ENCODE data around the gene DNAH7. TPM values are rescaled to one million over a fixed set of nuclear protein-coding genes. Genes with fewer than 3 reads are reported as not detected.

DNAH7 gene
- total RNA-seq = not detected

DNA sequence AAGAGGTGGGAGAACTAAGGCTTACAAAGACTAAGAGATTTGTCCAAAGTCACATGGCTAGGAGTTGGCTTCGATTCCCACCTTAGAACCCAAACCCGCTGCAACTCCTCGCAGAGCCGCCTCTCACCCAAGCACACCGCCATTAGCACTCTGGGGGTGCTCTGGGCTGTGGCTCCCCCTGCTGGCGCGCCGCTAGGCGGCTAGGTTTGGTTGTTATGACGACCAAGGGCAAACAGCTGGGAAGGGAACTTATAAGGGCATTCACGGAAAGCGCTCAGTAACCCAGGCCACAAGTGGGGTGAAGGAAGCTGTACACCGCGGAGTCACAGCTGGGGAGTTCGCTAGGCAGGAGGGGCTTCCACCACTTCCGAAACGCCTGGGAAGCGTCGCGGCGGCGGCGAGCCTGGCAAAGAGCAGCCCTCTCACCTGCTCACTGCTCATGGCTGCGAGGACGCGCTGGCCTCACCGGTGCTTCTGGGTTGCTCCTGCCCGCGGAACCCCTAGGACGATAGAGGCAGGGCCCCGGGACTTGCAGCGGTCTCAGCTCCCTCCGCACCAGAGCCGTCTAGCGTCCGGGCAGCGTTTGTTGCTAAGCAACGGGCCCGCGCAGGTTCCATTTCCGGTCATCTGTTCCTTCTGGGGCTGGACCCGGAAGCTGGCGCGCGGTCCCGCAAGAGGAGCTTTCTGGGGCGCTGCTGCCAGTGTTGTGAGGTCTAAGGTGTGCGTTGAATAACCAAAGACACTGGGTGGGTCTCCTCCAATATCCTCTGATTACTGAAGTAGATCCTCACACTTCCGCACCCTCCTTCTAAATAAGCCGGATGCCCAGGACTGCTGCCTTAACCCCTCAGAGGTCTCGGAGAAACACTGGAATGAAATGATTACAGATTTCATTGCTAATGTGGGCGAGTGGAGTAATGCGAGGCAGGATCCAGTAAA lies at the start of gene DNAH7:
DNAH7 (minus strand) TSS at position 567 of the 939 bp plus-strand sequence; CDS start at position 441, 126 bp downstream.
- Mint-ChIP-seq H3K9me3 (no peaks in the 10 kb centered on the region), H3K27me3 (peaks cover 15% of the 10 kb centered on the region), H3K36me3 (no peaks in the 10 kb centered on the region), H3K4me3 (peak within 1 kb of the TSS; percentile 80), H3K27ac (peak within 1 kb of the TSS; percentile 79), H3K4me1 (peaks cover 7% of the 10 kb centered on the region)
- POLR2A ChIA-PET = interaction anchor here (0.9 to 1.9 kb wide), 5 partner anchors 10 to 571 kb away, joined by 3 to 5 read pairs (median 4); partner anchors contain the start of gene CCDC150
- peak; percentile 96 for DNase-seq
- peak; percentile 97 for ATAC-seq (ENCODE audit: low read depth)

DNA sequence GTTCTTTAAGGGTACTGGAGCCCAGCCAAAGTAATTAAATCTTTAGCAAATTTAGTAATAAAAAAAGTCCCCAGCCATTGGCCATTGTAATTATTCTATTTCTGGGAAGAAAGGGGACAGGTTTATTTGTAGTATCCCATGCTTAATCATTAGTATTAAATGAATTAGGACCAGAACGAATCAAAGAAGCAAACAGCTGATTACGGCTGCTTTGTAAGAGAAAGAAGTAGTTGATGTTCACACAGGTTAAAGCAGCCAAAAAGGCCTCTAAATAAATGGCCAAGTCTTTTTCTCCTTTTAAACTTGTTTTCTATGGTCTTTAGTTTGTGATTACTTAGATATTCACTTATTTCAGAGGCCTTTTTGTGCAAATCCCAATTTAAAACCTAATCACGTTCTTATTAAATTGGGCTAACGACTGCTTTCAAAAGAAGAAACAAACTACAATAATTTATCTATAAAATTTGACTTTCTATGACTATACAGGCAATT lies 48.6 kb upstream of the DNAH7 start:
- ATAC-seq (ENCODE audit: low read depth) (no peak), DNase-seq (no peak)
- Mint-ChIP-seq H3K27ac (no peak overlapping the region), H3K4me1 (peaks cover 7% of the 10 kb centered on the region), H3K36me3 (no peaks in the 10 kb centered on the region), H3K27me3 (peaks cover 2% of the 10 kb centered on the region), H3K4me3 (no peak overlapping the region), H3K9me3 (no peaks in the 10 kb centered on the region)
- POLR2A ChIA-PET = no interaction called here

DNA sequence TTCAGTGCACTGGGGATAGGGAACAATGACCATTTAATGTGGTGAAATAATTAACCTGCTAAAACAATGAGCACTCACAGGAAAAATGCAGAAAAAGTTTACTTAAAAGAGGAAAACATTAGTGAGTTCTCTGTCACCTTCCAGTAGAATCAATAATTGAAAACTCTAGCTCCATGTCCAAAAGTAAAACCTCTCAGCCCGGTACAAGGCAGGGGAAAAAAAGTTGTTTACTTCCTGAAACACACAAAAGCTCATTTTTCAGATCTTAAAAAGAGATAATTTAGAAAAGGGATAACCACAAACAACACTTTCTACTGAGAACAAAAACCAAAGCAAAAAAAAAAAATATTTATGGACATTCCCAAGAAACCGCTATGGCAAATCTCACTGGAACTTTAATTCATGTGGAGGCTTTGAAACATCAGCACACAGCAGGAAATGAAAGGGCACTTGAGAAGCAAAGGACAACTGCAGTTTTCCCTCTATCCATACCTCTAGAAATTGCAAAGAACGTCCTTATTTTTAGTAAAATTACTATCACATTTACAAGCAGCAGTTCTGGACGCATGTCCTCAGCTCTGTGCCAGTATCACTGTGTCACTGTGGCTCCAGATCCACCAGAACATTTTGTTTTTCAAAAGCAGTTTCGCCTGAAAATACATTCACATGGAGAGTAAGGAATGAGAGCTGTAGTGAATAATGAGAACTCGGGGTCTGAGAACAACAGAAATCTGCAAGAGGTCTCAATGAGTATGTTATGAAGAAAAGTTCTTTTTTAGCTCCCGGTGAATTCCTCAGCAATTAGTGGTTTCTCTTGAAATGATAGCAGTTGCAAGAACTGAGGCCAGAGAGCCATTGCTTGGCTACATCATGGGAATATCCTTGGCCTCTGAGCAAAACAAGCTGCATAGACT lies 44.7 kb upstream of the DNAH7 start:
- H3K36me3 Mint-ChIP-seq = no peaks in the 10 kb centered on the region
- H3K27me3 Mint-ChIP-seq = no peaks in the 10 kb centered on the region
- no peak for ATAC-seq (ENCODE audit: low read depth)
- no peak overlapping the region for H3K27ac Mint-ChIP-seq
- DNase-seq = no peak
- POLR2A ChIA-PET = interaction anchor here (0.6 kb wide), 1 partner anchor 1041 kb away, joined by 9 read pairs; no protein-coding TSS in a partner anchor
- H3K4me1 Mint-ChIP-seq = peaks cover 7% of the 10 kb centered on the region
- no peak overlapping the region for H3K4me3 Mint-ChIP-seq
- H3K9me3 Mint-ChIP-seq = no peaks in the 10 kb centered on the region

DNA sequence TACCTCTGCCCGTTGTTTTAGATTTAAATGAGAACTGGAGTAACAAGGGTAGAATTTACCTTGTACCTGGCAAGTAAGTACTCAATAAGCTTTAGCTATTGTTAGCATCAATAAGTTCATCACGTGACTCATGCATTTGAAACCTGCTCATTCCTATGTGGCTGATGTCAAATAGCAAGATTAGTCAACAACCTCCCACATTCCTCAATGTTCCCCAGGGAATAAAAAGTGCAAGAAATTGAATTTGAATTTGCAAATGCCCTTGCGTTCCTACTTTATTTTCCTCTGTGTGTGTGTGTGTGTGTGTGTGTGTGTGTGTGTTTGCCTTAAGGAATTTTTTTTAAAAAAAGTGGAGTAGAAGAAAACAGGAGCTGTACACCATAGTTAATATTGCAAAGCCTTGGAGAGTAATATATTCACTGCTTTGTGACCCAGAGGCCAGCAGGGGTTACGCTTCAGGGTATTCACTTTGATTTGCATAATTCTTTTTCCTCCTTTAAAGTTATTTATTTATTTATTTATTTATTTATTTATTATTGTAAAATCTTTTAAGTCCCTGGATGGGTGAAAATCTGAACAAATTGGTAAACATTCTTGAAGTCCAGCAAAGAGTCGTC lies 43.9 kb upstream of the DNAH7 start:
- no peaks in the 10 kb centered on the region for H3K9me3 Mint-ChIP-seq
- ATAC-seq (ENCODE audit: low read depth) (no peak), DNase-seq (no peak)
- no peak overlapping the region for H3K27ac Mint-ChIP-seq
- POLR2A ChIA-PET = no interaction called here
- H3K4me3 Mint-ChIP-seq = no peak overlapping the region
- no peaks in the 10 kb centered on the region for H3K36me3 Mint-ChIP-seq
- no peaks in the 10 kb centered on the region for H3K27me3 Mint-ChIP-seq
- peaks cover 7% of the 10 kb centered on the region for H3K4me1 Mint-ChIP-seq

DNA sequence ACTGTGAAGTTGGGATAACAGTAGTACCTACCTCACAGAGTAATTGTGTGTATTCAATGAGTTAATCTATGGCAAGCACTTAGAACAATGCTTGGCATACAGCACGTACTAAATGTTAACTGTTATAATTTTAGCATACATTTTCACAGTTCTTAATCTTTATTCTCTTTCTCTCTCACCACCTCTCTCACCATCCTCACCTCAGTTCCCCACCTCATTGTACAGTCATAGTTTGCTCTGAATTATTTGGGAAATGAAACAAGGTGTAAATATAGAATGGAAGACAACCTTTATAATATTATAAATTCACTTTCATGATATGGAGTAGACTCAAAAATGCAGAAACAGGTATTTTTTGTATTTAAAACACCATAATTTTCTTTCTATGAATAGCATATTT lies 40.0 kb upstream of the DNAH7 start:
- ATAC-seq (ENCODE audit: low read depth) (no peak), DNase-seq (no peak)
- Mint-ChIP-seq H3K27me3 (no peaks in the 10 kb centered on the region), H3K9me3 (peaks cover 2% of the 10 kb centered on the region), H3K36me3 (peaks cover 4% of the 10 kb centered on the region), H3K4me3 (no peak overlapping the region), H3K4me1 (peaks cover 17% of the 10 kb centered on the region), H3K27ac (no peak overlapping the region)
- POLR2A ChIA-PET = no interaction called here

DNA sequence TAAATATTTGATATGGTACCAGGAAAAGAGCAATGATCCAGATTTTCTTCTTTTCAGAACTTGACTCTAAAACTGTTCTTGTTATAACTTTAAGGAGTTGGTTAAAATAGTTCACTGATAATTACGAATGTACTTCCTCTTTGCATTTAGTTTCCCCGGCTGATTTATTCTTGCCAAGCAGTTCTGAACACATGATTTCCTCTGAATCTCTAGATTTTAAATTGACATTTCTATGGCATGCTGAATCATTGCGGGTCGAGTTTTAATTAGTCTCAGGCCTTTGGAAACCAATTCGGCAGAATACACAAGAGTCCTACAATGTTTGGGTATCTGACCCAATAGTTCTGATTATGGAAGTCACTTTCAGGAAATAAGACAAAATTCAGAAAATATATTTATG lies 37.3 kb upstream of the DNAH7 start:
- H3K27ac Mint-ChIP-seq = no peak overlapping the region
- no peak for ATAC-seq (ENCODE audit: low read depth)

DNA sequence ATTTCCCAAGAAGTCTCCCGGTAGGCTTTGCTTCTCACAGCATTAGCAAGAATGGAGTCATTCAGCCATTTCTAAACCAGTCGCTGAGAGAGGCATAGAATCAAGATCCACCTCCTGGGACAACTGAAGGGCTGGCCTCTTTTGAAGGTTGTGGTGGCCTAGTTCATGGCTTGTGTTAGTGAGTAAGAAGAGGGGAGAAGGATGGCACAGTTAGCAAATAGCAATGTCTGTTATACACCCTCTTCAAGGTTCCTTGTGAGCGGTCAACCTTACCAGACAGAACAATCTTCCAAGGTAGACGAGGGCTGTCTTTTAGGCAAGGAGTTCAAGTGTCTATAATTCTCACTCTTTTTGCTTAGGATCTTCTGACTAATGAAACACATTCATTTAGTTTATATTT lies 35.4 kb upstream of the DNAH7 start:
- peaks cover 4% of the 10 kb centered on the region for H3K36me3 Mint-ChIP-seq
- ATAC-seq (ENCODE audit: low read depth) = no peak
- no peak overlapping the region for H3K4me3 Mint-ChIP-seq
- POLR2A ChIA-PET = no interaction called here
- H3K27me3 Mint-ChIP-seq = no peaks in the 10 kb centered on the region
- peaks cover 5% of the 10 kb centered on the region for H3K9me3 Mint-ChIP-seq
- H3K4me1 Mint-ChIP-seq = peaks cover 24% of the 10 kb centered on the region
- H3K27ac Mint-ChIP-seq = no peak overlapping the region
- no peak for DNase-seq

More for the DNA sequence above, 37.3 kb upstream of the DNAH7 start:
- Mint-ChIP-seq H3K4me3 (peak overlapping the region; percentile 53), H3K27me3 (no peaks in the 10 kb centered on the region), H3K36me3 (peaks cover 4% of the 10 kb centered on the region), H3K9me3 (peaks cover 3% of the 10 kb centered on the region), H3K4me1 (peaks cover 24% of the 10 kb centered on the region)
- no peak for DNase-seq
- POLR2A ChIA-PET = no interaction called here

DNA sequence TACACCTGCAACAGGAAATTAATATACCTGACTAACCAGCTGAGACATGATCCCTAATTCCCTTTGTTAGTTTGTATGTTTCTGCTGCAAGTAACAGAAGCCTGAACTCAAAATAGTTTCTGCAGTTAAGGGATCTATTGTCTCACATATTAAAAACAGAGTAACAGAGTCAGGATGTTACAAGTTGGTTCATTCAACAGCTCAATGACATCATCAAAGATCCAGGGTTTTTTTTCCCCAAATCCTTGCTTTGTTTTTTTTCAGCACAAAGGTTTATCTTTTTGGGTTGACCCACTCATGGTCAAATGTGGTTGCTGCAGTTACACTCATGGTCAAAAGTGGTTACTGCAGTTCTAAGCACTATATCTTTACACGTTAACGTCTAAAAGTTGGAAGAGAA lies 35.0 kb upstream of the DNAH7 start:
- Mint-ChIP-seq H3K27me3 (no peaks in the 10 kb centered on the region), H3K36me3 (peaks cover 4% of the 10 kb centered on the region), H3K27ac (no peak overlapping the region), H3K4me1 (peaks cover 24% of the 10 kb centered on the region), H3K4me3 (no peak overlapping the region), H3K9me3 (peaks cover 5% of the 10 kb centered on the region)
- DNase-seq (no peak), ATAC-seq (ENCODE audit: low read depth) (no peak)
- POLR2A ChIA-PET = no interaction called here

DNA sequence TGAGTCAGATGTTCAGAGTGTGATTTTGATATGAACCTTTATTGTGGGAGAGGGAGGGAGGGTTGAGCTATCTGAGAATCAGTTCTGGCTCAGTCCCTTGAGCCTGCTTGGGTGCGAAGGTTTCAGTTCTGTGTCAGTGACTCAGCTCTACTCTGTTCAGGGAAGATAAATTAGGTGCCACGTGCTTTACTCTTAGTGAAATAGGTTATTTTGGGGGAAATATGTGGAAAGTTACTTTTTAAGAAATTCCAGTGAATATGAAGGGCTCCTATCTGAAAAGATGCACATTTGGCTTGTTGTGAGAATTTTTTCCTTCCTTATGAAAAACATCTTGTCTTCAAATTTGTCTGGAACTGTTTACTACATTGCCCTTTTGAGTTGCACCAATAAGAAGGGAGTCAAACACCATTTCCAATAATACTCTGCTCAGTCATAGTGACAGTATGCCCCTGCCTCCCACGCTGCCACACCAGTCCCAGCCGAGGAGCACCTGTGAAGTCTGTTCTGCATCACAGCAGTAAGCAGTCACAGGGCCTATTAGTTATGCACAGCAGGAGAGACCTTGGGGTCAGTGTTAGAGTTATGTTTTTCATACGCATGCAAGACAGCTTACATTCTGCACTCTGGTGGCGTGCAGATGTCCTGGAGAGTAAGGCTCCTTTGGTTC lies 32.8 kb upstream of the DNAH7 start:
- POLR2A ChIA-PET = no interaction called here
- H3K4me3 Mint-ChIP-seq = no peak overlapping the region
- peaks cover 22% of the 10 kb centered on the region for H3K4me1 Mint-ChIP-seq
- no peak overlapping the region for H3K27ac Mint-ChIP-seq
- DNase-seq (no peak), ATAC-seq (ENCODE audit: low read depth) (peak; percentile 50)
- peaks cover 4% of the 10 kb centered on the region for H3K9me3 Mint-ChIP-seq
- H3K36me3 Mint-ChIP-seq = peaks cover 2% of the 10 kb centered on the region
- H3K27me3 Mint-ChIP-seq = no peaks in the 10 kb centered on the region

DNA sequence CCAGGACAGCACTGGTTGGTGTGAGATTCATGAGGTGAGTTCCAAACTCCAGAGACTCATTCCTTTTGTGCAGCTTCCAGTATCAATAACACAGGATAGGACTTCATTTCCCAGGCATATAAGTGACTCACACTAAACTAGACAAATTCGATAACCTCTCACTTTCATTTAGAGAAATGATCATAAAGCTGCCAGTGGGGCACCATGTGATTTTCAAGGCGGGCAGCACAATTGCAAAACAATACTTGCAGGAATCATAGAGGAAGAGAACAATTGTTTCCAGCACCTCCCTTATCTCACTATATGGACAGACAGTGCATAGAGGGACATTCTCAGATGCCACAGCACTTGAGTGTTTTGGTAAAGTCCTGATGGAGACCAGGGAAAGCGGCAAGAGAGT lies 31.3 kb upstream of the DNAH7 start:
- Mint-ChIP-seq H3K36me3 (peaks cover 3% of the 10 kb centered on the region), H3K4me3 (no peak overlapping the region), H3K9me3 (peaks cover 7% of the 10 kb centered on the region), H3K27ac (no peak overlapping the region), H3K4me1 (peaks cover 14% of the 10 kb centered on the region), H3K27me3 (no peaks in the 10 kb centered on the region)
- DNase-seq (no peak), ATAC-seq (ENCODE audit: low read depth) (no peak)
- POLR2A ChIA-PET = no interaction called here

DNA sequence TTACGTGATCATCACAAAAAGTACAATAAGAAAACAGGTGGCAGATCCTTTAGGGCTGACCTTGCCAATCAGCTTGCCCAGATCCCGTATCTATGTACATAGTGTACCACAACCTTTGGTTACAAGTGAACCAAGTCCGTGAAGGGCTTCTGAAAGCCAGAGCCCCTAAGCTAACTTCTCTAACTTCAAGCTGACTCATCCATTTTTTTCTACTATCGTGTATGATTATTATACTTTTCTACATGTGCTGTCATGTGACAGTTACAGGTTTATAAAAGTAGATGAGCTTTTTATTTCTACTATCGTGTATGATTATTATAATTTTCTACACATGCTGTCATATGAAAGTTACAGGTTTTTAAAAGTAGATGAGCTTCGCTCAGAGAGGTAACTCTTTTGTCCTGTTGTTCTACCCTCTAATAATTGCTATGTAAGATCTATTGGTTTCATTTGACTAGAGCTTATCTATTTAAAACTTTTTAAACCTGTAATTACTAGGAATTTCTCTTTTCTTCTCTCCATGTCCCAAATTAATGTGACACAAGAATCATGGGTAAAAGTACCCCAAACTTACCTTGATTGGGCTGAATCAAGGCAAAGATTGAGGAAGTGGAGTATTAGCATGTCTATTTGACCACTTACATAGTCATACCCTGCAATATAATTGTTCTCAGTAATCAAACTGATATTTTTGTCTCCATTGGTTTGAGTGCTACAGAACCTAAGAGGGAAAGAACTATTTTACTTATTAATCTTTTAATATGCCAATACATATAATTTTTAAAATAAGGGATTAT lies 29.4 kb upstream of the DNAH7 start:
- Mint-ChIP-seq H3K4me1 (peaks cover 14% of the 10 kb centered on the region), H3K27me3 (no peaks in the 10 kb centered on the region), H3K9me3 (peaks cover 16% of the 10 kb centered on the region), H3K4me3 (no peak overlapping the region), H3K36me3 (peaks cover 12% of the 10 kb centered on the region), H3K27ac (no peak overlapping the region)
- POLR2A ChIA-PET = interaction anchor here (0.5 kb wide), 1 partner anchor 80 kb away, joined by 4 read pairs; no protein-coding TSS in a partner anchor
- no peak for ATAC-seq (ENCODE audit: low read depth)
- DNase-seq = no peak
